AG09319 (cell line): ENCODE measurements around the gene RGS4.

Source experiments
- DNase-seq: peaks from one replicate; pipeline ENCODE4 v3.0.0-alpha.2; 2010; ENCODE audit warnings: low read depth; ENCODE audit errors: extremely low read depth
- TF ChIP-seq, protein P1 (sequence below): IDR thresholded peaks from 2 replicates; pipeline ENCODE4 v1.5.1; 2011; ENCODE audit warnings: low read depth, mild to moderate bottlenecking, inconsistent platforms, low read length, moderate library complexity

RGS4 gene

GRCh38 chr1:163102590-163102989 is 33.4 kb downstream of the RGS4 start:
- TF ChIP-seq, protein P1, sequence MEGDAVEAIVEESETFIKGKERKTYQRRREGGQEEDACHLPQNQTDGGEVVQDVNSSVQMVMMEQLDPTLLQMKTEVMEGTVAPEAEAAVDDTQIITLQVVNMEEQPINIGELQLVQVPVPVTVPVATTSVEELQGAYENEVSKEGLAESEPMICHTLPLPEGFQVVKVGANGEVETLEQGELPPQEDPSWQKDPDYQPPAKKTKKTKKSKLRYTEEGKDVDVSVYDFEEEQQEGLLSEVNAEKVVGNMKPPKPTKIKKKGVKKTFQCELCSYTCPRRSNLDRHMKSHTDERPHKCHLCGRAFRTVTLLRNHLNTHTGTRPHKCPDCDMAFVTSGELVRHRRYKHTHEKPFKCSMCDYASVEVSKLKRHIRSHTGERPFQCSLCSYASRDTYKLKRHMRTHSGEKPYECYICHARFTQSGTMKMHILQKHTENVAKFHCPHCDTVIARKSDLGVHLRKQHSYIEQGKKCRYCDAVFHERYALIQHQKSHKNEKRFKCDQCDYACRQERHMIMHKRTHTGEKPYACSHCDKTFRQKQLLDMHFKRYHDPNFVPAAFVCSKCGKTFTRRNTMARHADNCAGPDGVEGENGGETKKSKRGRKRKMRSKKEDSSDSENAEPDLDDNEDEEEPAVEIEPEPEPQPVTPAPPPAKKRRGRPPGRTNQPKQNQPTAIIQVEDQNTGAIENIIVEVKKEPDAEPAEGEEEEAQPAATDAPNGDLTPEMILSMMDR, result no peak

GRCh38 chr1:163104385-163105099 is 35.4 kb downstream of the RGS4 start:
- DNase-seq, result no peak
- TF ChIP-seq, protein P1, result no peak

More at GRCh38 chr1:163102590-163102989, 33.4 kb downstream of the RGS4 start:
- DNase-seq, result no peak

DNA sequence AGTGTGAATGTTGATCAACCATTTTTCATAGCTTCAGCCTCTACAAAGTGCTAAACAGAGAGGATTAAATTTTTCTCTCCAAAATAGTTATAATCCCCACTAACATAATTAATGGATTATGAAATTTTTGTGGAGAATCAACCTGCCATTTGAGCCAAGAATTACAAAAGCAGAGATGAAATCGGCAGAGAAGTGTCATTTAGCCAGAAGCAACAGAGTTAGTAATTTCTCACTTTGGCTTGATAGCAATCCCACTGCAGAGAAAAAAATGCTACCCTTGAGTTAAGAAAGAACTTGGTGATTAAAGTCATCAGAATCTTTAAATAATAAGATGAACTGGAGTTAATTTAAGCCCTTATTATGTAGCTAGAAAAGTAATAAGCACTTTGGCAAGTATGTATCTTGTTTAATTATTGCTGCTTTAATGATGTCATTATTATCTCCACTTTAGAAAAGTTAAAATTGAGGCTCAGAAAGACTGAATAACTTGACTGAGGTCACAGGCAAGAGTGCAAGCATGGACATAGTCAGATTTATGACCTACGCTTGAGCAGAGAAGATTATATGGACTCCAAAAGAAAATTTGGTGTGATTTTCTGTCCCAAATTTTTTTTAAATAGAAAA is 37.3 kb downstream of the RGS4 start:
- no peak for DNase-seq
- TF ChIP-seq, protein P1, result no peak

DNA sequence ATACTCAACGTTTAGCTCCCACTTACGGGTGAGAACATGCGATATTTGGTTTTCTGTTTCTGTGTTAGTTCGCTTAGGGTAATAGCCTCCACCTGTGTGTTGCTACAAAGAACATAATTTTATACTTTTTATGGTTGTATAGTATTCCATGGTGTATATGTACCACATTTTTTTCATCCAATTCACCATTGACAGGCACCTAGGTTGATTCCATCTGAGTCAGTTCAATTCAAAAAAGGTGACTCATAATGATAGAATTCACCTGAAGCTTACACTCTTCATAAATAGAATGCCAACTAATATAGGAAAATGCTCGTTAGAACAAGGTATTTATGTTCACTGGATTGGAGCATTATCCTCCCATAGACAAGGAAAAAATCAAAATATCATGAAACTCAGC is 38.5 kb downstream of the RGS4 start:
- TF ChIP-seq, protein P1, result no peak
- no peak for DNase-seq

GRCh38 chr1:163115887-163116286 is 46.7 kb downstream of the RGS4 start:
- TF ChIP-seq, protein P1, result no peak
- DNase-seq, result no peak

- no peak for DNase-seq
Measured at GRCh38 chr1:163119707-163120106, 50.5 kb downstream of the RGS4 start.

GRCh38 chr1:163120372-163120771 is 51.2 kb downstream of the RGS4 start:
- TF ChIP-seq, protein P1, result no peak
- DNase-seq, result no peak

More at GRCh38 chr1:163119707-163120106, 50.5 kb downstream of the RGS4 start:
- TF ChIP-seq, protein P1, result no peak
